D341Med (cell line): Measurements from ENCODE around the gene MPLKIP.
A peak's percentile ranks its signal among the peaks of the same experiment; 100 is the strongest.
"Not testable (repeated sequence)": the region's sequence is repeated elsewhere in the genome, so short reads cannot be mapped to it uniquely, and the experiment has no call there.

Source experiments
- DNase-seq: peaks from one replicate; pipeline ENCODE4 v3.0.0; 2012; ENCODE audit warnings: low spot score

Gene MPLKIP

DNA sequence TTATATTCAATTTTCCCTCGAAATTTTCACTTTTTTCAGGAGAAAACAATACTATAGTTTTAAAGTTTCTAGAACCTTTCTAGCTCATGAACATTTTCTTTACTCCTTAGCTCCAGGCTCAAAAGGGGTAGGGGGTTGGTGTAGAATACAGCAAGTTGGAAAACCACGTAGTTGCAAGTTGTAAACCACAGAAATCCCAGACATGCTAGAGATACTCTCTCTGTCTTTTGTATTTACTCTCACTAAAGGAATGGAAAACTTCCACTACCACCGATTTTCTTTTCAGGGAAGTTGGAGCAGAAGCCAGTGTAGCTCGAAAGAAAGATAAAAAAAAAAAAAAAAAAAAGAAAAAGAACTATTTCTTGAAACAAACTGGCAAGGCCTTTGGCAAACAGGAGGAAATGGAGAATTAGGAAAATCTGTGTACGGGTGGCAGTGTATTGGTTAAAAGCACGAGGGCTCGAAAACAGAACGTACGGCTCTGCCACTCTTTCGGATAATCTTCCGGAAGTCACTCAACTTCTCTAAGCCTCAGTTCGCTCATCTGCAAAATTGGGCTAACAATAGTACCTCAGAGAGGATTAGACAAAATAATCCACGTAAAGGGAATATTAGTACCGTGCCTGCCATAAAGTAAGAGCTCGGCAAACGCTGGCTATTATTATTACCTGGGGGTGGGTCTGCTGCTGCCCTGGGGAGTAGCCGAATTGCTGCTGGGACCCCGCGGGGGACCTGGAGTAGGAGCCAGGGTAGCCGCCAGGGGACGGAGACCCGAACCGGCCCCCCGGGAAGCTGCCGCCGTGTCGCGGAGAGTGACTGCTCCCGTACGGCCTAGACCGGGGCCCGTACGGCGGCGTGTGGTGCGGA is 628 bp downstream of the MPLKIP start:
- peak; percentile 83 for DNase-seq

DNA sequence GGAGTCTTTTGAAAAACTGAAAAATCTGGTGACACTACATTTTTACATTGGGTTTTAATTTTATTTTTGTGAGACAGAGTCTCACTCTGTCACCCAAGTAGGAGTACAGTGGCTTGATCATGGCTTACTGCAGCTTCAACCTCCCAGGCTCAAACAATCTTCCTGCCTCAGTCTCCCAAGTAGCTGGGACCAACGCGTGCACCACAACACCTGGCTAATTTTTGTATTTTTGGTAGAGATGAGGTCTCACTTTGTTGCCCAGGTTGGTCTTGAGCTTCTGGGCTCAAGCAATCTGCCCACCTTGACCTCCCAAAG is 11.5 kb downstream of the MPLKIP start:
- no peak for DNase-seq

DNA sequence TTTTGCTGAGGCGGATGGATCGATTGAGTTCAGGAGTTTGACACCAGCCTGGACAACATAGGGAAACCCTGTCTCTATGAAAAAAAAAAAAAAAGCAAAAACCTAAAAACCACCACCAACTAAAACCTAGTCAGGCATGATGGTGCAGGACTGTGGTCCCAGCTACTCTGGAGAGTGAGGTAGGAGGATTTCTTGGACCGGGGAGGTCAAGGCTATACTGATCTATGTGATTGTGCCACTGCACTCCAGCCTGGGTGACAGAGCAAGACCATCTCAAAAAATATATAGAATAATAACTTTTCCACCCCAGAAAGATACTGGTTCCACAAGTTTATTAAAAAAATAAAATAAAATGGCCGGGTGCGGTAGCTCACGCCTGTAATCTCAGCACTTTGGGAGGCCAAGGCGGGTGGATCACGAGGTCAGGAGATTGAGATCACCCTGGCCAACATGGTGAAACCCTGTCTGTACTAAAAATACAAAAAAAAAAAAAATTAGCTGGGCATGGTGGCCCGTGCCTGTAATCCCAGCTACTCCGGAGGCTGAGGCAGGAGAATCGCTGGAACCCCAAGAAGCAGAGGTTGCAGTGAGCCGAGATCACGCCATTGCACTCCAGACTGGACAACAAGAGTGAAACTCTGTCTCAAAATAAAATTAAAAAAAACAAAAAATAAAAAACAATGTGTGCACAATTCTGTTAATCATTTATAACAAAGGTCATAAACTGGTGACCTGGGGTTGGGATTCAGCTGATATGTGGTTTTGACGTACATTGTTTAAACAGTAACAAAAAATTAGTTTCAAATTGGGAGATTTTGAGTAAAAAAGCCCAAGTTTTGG is 12.1 kb downstream of the MPLKIP start:
- not testable (repeated sequence) for DNase-seq

- DNase-seq, result no peak
Measured at GRCh38 chr7:40120020-40120419, 14.4 kb downstream of the MPLKIP start.

GRCh38 chr7:40118201-40118600 is 16.2 kb downstream of the MPLKIP start:
- not testable (repeated sequence) for DNase-seq

DNA sequence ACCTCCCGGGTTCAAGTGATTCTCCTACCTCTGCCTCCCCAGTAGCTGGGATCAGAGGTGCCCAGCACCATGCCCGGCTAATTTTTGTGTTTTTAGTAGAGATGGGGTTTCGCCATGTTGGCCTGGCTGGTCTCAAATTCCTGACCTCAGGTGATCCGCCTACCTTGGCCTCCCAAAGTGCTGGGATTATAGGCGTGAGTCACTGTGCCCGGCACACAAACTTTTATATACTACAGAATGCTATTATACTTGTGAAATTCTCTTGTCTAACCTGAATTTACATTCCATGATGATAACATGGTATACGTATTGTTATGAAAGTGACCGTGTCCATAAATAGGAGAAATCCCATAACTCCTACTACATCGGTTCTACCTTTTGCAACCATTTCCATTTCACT is 17.2 kb downstream of the MPLKIP start:
- DNase-seq, result not testable (repeated sequence)

DNA sequence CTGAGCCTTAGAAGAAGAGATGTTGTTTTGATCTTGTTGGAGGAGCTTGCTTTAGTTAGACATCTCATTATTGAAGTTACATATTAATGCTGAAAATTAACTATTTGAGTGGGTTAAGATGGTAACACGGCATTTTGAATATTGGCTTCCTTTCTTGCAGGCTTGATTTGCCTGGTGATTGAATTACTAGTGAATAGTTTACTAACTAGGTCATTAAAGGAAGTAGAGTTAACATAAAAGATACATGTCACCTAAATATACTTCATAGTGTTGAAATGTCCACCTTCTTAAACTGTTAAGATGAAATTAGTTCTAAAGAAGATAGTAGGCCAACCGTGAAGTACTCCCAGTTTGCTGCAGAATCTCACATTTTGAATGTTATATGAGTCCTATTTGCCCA is 18.5 kb downstream of the MPLKIP start:
- no peak for DNase-seq

- DNase-seq, result no peak
Measured at GRCh38 chr7:40105879-40106473, 28.4 kb downstream of the MPLKIP start.

GRCh38 chr7:40102897-40103296 is 31.5 kb downstream of the MPLKIP start:
- no peak for DNase-seq

- DNase-seq, result no peak
Measured at GRCh38 chr7:40101201-40101600, 33.2 kb downstream of the MPLKIP start.

DNA sequence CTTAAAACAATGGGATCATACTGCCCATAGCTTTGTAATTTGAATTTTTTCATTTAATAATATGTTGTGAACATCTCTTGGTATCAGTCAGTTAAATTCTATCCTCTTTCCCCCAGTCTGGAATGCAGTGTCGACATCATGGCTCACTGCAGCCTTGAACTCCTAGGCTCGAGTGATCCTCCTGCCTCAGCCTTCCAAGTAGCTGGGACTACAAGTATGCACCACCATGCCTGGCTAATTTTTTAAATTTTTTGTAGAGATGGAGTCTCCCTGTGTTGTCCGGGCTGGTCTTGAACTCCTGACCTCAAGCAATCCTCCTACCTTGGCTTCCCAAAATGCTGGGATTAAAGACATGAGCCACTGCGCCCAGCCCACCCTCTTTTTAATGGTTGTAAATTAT is 34.6 kb downstream of the MPLKIP start:
- DNase-seq, result no peak

GRCh38 chr7:40098810-40099209 is 35.6 kb downstream of the MPLKIP start:
- no peak for DNase-seq

DNA sequence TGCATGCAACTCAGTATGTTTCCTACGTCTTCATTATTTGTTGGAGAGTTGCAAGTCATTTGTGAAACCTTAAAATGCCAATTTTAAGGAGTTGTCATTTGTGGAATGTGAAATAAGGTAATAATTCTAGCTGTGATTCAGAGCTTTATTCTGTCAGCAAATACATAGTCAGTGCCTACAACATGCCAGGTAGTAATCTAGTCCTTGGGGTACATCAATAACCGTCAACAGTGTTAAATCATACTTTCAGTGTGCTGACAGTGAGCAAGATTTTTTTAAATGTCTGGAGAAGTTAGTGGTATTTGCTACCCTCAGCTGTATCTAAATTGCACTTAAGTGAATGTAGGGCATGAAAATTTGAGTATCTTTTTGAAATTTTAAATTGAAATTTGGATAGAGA is 36.7 kb downstream of the MPLKIP start:
- no peak for DNase-seq

- no peak for DNase-seq
Measured at GRCh38 chr7:40095695-40096327, 38.6 kb downstream of the MPLKIP start.

- DNase-seq, result no peak
Measured at GRCh38 chr7:40095230-40095629, 39.2 kb downstream of the MPLKIP start.

GRCh38 chr7:40093631-40094350 is 40.6 kb downstream of the MPLKIP start:
- DNase-seq, result no peak

- DNase-seq, result no peak
Measured at GRCh38 chr7:40092182-40092581, 42.2 kb downstream of the MPLKIP start.

GRCh38 chr7:40077849-40078248 is 56.6 kb downstream of the MPLKIP start:
- no peak for DNase-seq
